ENCODE measurements around the gene KLHL15. TPM values are rescaled to one million over a fixed set of nuclear protein-coding genes. Genes with fewer than 3 reads are reported as not detected.

KLHL15 gene
- polyA plus RNA-seq, 1 of the 3 experiments (the other 2 are of a cell fraction) = 2.4 TPM

- H3K9me3 ChIP-seq = no peaks in the 10 kb centered on the region
- POLR2A ChIA-PET = no interaction called here
- DNase-seq = no peak
- TF ChIP-seq NRF1 (IDR thresholded peaks at IDR 0.05; ENCODE audit: low read depth, low read length) = no peak
- TF ChIP-seq CHD2 (IDR thresholded peaks at IDR 0.05; ENCODE audit: low read length, partially characterized antibody) = no peak
- TF ChIP-seq USF1 (IDR thresholded peaks at IDR 0.05; ENCODE audit: borderline replicate concordance, low read depth) = no peak
- no peak for TF ChIP-seq EP300 (IDR thresholded peaks at IDR 0.05; ENCODE audit: borderline replicate concordance in 1 of 2, low read depth in 1 of 2, low read length in 1 of 2)
- no peak for TF ChIP-seq RAD21 (IDR thresholded peaks at IDR 0.05; ENCODE audit: low read length)
- TF ChIP-seq NFIC (IDR thresholded peaks at IDR 0.05; ENCODE audit: borderline replicate concordance) = no peak
- TF ChIP-seq CTCF (IDR thresholded peaks at IDR 0.05) = no peak
- no peak overlapping the region for H3K4me3 ChIP-seq (ENCODE audit: low read depth in 2 of 2, low read length in 1 of 2)
- no peak overlapping the region for H3K9ac ChIP-seq
- no peaks in the 10 kb centered on the region; a peak in 1 of 4 replicates for H3K4me1 ChIP-seq (ENCODE audit: control insufficient read depth in 1 of 2, insufficient read depth in 2 of 2, low read depth in 1 of 2, low read length in 1 of 2)
- H3K4me2 ChIP-seq = no peak overlapping the region
- no peaks in the 10 kb centered on the region for H3F3A ChIP-seq (replicated peaks; ENCODE audit: insufficient read depth)
- H3K79me2 ChIP-seq (ENCODE audit: insufficient read depth) = peaks cover 8% of the 10 kb centered on the region; the same call in 1 of the 2 replicates
- CTCF ChIA-PET = interaction anchor here (0.6 kb wide), 1 partner anchor 45 kb away, joined by 3 read pairs; no protein-coding TSS in a partner anchor
- H3K36me3 ChIP-seq (replicated peaks in 1 of 2; ENCODE audit: control insufficient read depth in 1 of 2, insufficient read depth in 2 of 2, low read length in 1 of 2) = peaks cover 15 to 17% of the 10 kb centered on the region in 2 experiments
- H3K27ac ChIP-seq (ENCODE audit: low read depth in 2 of 2, low read length in 1 of 2) = no peak overlapping the region
- H4K20me1 ChIP-seq (ENCODE audit: insufficient read depth) = no peaks in the 10 kb centered on the region; the same call in 1 of the 2 replicates
- H3K9me2 ChIP-seq = no peaks in the 10 kb centered on the region
- 31% methylated on average over 3 of the region's 3 CpGs for WGBS (ENCODE audit: low lambda C conversion rate)
- H3K27me3 ChIP-seq (ENCODE audit: insufficient read depth) = no peaks in the 10 kb centered on the region; the same call in 1 of the 2 replicates
- no peak overlapping the region for H2AFZ ChIP-seq (ENCODE audit: low read depth)
Measured at GRCh38 chrX:23989689-23990088, 37.3 kb downstream of the KLHL15 start.

GRCh38 chrX:23982891-23983290 lies 44.1 kb downstream of the KLHL15 start:
- Histone ChIP-seq H3K27me3 (ENCODE audit: insufficient read depth) (no peaks in the 10 kb centered on the region; the same call in 1 of the 2 replicates), H2AFZ (ENCODE audit: low read depth) (no peak overlapping the region), H3K4me3 (ENCODE audit: low read depth in 2 of 2, low read length in 1 of 2) (no peak overlapping the region), H3K4me2 (no peak overlapping the region), H3F3A (replicated peaks; ENCODE audit: insufficient read depth) (no peaks in the 10 kb centered on the region), H3K27ac (ENCODE audit: low read depth in 2 of 2, low read length in 1 of 2) (no peak overlapping the region), H3K79me2 (ENCODE audit: insufficient read depth) (peaks cover 10% of the 10 kb centered on the region; the same call in 1 of the 2 replicates), H3K9me3 (no peaks in the 10 kb centered on the region), H4K20me1 (ENCODE audit: insufficient read depth) (no peaks in the 10 kb centered on the region), H3K36me3 (replicated peaks in 1 of 2; ENCODE audit: control insufficient read depth in 1 of 2, insufficient read depth in 2 of 2, low read length in 1 of 2) (peaks cover 14 to 17% of the 10 kb centered on the region in 2 experiments), H3K9me2 (no peaks in the 10 kb centered on the region), H3K4me1 (ENCODE audit: control insufficient read depth in 1 of 2, insufficient read depth in 2 of 2, low read depth in 1 of 2, low read length in 1 of 2) (no peaks in the 10 kb centered on the region; a peak in 1 of 4 replicates), H3K9ac (no peak overlapping the region)
- 55% methylated on average over 1 of the region's 1 CpG for WGBS (ENCODE audit: low lambda C conversion rate)
- ChIA-PET CTCF (interaction anchor here (1.6 kb wide), 1 partner anchor 10 kb away, joined by 4 read pairs; no protein-coding TSS in a partner anchor), POLR2A (no interaction called here)
- DNase-seq = no peak
- TF ChIP-seq USF1 (IDR thresholded peaks at IDR 0.05; ENCODE audit: borderline replicate concordance, low read depth) (no peak), JUND (IDR thresholded peaks at IDR 0.05) (no peak), GATA2 (CRISPR knock-in tag; IDR thresholded peaks at IDR 0.05) (no peak), PBX3 (IDR thresholded peaks at IDR 0.05) (no peak), CTCF (IDR thresholded peaks at IDR 0.05) (no peak), FOSL2 (IDR thresholded peaks at IDR 0.05; ENCODE audit: borderline replicate concordance, low read depth) (no peak), IRF3 (IDR thresholded peaks at IDR 0.05; ENCODE audit: low read depth, low read length) (no peak), TCF12 (IDR thresholded peaks at IDR 0.05) (no peak), TEAD4 (IDR thresholded peaks at IDR 0.05; ENCODE audit: borderline replicate concordance, insufficient read depth) (no peak), NFIC (IDR thresholded peaks at IDR 0.05; ENCODE audit: borderline replicate concordance) (no peak), RAD21 (IDR thresholded peaks at IDR 0.05; ENCODE audit: low read length) (no peak), ZBTB33 (IDR thresholded peaks at IDR 0.05; ENCODE audit: borderline replicate concordance, low read depth) (no peak), FOXM1 (IDR thresholded peaks at IDR 0.05; ENCODE audit: low read depth) (no peak)
